ENCODE measurements around the gene GABRB2. TPM values are rescaled to one million over a fixed set of nuclear protein-coding genes. Genes with fewer than 3 reads are reported as not detected.

Gene GABRB2
- total and polyA plus RNA-seq, 12 donors: 0.33 to 18.1 (median 6.6) TPM

DNA sequence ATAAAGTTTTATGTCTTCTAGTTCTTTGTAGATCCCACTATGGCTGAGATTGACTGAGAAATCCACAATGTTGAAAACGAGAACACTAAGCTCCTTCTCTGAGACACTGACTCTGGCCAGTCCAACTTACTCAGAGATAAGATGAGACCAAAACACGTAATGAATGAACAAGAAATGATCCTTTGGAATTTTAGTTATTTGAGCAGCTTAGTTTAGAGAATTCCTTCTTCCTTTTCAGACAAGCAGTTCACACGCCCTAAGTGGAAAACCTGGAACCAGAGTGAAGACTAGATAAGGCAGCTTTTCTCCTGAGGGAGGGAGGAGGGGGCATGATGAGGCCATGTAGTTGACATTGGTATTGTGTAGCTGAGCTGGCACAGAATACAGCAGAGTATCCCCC lies 139.6 kb downstream of the GABRB2 start:
- no peak overlapping the region for H3K27ac ChIP-seq
- H3K4me1 ChIP-seq (replicated peaks in 1 of 2): peaks cover 4 to 12% of the 10 kb centered on the region in 2 donors
- WGBS, 4 donors: 50 to 68% (median 57%) methylated on average over 3 of the region's 3 CpGs
- H3K27me3 ChIP-seq: no peaks in the 10 kb centered on the region
- TF ChIP-seq POLR2A (IDR thresholded peaks at IDR 0.05): no peak
- TF ChIP-seq, protein P1, sequence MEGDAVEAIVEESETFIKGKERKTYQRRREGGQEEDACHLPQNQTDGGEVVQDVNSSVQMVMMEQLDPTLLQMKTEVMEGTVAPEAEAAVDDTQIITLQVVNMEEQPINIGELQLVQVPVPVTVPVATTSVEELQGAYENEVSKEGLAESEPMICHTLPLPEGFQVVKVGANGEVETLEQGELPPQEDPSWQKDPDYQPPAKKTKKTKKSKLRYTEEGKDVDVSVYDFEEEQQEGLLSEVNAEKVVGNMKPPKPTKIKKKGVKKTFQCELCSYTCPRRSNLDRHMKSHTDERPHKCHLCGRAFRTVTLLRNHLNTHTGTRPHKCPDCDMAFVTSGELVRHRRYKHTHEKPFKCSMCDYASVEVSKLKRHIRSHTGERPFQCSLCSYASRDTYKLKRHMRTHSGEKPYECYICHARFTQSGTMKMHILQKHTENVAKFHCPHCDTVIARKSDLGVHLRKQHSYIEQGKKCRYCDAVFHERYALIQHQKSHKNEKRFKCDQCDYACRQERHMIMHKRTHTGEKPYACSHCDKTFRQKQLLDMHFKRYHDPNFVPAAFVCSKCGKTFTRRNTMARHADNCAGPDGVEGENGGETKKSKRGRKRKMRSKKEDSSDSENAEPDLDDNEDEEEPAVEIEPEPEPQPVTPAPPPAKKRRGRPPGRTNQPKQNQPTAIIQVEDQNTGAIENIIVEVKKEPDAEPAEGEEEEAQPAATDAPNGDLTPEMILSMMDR (IDR thresholded peaks at IDR 0.05): no peak
- H3K36me3 ChIP-seq (replicated peaks in 1 of 2): no peaks in the 10 kb centered on the region
- intact Hi-C loops (cut with DNase I): no loop called here
- no peak overlapping the region for H3K4me3 ChIP-seq
- DNase-seq: no peak
- no peaks in the 10 kb centered on the region for H3K9me3 ChIP-seq (replicated peaks in 1 of 3)

DNA sequence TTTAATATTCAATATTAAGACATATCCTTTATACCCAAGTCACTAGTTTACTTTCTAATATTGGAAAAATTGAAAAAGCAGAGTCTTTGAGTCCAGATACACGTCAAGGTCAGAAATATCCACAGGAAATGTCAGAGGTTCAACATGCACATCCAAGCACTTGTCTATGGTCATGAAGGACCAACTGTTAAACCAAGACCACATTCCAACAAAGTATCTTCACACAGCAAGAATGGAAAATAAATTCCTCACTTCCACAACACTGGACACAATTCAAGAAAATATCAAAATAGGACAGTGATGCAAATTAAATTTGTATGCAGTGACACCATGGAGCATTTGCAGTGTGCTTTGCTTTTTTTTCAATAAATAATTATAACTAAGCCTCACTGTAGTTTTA lies 142.5 kb downstream of the GABRB2 start:
- DNase-seq: no peak
- H3K9me3 ChIP-seq (replicated peaks in 1 of 3): no peaks in the 10 kb centered on the region
- no peak overlapping the region for H3K4me3 ChIP-seq
- TF ChIP-seq, protein P1 (IDR thresholded peaks at IDR 0.05): no peak
- TF ChIP-seq POLR2A (IDR thresholded peaks at IDR 0.05): no peak
- no peaks in the 10 kb centered on the region for H3K27me3 ChIP-seq
- WGBS, 4 donors: 42 to 47% (median 43%) methylated on average over 1 of the region's 1 CpG
- H3K27ac ChIP-seq: no peak overlapping the region
- H3K36me3 ChIP-seq (replicated peaks in 1 of 2): no peaks in the 10 kb centered on the region
- H3K4me1 ChIP-seq (replicated peaks in 1 of 2): no peaks in the 10 kb centered on the region
- intact Hi-C loops (cut with DNase I): no loop called here

DNA sequence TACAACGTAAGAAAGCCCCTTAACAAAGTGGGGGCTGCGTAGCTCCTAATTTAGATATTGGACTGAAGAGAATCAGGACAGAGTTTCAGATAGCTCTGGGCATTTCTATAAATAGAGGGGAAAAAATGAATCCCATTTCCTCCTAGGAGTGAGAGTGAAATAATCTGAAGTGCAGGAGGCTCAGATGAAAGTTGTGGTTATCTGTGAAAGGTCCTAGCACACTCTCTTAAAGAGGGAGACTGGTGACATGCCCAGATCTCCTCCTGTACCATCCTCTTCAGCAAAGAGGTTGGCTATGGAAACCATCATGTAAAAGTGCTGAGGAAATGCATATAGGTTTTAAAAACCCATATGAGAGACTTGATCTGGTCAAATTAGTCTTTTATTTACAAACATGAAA lies 143.4 kb downstream of the GABRB2 start:
- DNase-seq: no peak
- Histone ChIP-seq H3K27ac (no peak overlapping the region), H3K36me3 (replicated peaks in 1 of 2) (no peaks in the 10 kb centered on the region), H3K4me3 (no peak overlapping the region), H3K4me1 (replicated peaks in 1 of 2) (no peaks in the 10 kb centered on the region), H3K27me3 (no peaks in the 10 kb centered on the region), H3K9me3 (replicated peaks in 1 of 3) (no peaks in the 10 kb centered on the region)
- no peak for TF ChIP-seq POLR2A (IDR thresholded peaks at IDR 0.05)
- TF ChIP-seq, protein P1 (IDR thresholded peaks at IDR 0.05): no peak
- intact Hi-C loops (cut with DNase I): no loop called here
- WGBS, 4 donors: 83 to 93% (median 88%) methylated on average over 2 of the region's 2 CpGs

DNA sequence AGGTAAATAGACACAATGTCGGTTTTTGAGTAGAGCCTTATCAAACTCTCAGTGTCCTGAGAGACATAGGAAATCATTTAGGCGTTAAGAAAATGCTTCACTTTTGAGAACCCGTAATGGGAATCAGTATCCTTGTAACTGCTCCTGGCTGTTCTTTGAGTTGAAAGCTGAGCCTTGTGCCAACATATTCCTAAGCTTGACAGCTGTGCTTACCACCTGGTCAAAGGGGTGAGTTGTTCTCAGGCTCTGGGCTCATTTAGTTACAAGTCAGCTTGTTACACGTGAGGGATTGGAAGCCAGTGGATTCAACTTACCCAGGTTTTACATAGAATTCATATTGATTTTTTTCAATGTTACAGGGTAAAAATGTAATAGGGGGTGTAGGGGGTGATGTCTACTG lies 145.9 kb downstream of the GABRB2 start:
- DNase-seq: no peak
- Histone ChIP-seq H3K9me3 (replicated peaks in 1 of 3) (no peaks in the 10 kb centered on the region), H3K27me3 (no peaks in the 10 kb centered on the region), H3K4me1 (replicated peaks in 1 of 2) (no peaks in the 10 kb centered on the region), H3K4me3 (no peak overlapping the region), H3K27ac (no peak overlapping the region), H3K36me3 (replicated peaks in 1 of 2) (no peaks in the 10 kb centered on the region)
- 67 to 87% (median 79%) methylated on average over 4 of the region's 4 CpGs for WGBS, 4 donors
- intact Hi-C loops (cut with DNase I): no loop called here
- TF ChIP-seq, protein P1 (IDR thresholded peaks at IDR 0.05): no peak
- TF ChIP-seq POLR2A (IDR thresholded peaks at IDR 0.05): no peak

Measured in adrenal gland (tissue), 12 donors.